A549 treated with RU486 at 1 μM for 4 hours (cell line): ENCODE data around the gene MEIG1. TPM values are rescaled to one million over a fixed set of nuclear protein-coding genes. Genes with fewer than 3 reads are reported as not detected.

ENCODE experiments used
- total RNA-seq: library from RNA; stranded (reverse); fragments of 200-300 nt; extraction: Qiagen RNA extraction; gene quantifications from 5 replicates; pipeline ENCODE4 v1.2.3, GENCODE V29; 2022; ENCODE audit warnings: low read depth

The MEIG1 gene, protein sequence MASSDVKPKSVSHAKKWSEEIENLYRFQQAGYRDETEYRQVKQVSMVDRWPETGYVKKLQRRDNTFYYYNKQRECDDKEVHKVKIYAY
- total RNA-seq = 0.69 to 2.5 TPM (median 1.1 TPM) in 5 replicates

DNA sequence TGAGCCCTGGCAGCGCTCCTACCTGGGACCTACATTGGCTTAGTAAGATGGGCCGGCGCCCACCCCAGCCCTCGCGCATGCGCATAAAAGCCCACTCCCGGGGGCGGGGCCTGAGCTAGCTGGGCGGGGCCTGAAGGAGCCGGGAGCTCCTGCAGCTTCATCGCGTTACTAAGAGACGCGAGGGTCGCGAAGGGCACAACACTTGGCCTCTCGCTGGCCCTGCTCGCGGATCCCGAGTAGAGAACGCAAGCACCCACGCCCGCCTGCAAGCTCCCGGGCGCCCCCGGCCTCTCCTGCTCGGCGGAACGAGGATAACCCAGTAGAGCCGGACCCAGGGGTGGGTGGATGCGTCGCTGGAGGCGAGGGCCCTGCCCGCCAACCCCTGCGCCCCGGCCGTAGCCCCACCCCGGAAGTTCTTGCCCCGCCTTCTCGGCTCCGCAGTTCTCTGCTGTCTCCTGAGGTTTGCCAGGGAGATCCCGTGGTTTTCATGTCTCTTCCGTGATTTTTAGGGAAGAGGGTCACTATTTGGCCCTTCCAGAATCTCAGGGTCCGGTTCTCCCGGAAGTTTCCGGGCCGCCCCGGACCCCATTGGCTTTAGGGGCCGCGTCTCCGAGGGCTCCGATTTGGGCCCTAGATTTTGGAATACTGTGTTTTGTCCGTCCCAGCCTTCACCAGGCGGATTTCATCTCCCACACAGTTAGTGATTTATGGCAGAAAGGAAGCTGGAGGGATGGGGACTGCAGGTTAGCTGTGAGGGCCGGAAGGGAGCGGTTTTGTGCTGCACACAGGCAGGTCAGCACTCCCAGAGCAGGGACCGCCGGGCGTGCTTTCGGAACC is at the start of gene MEIG1:
Gene MEIG1 (plus strand): TSS at position 168 of the 837 bp plus-strand sequence. CDS start 7,081 bp downstream, outside the sequence.

DNA sequence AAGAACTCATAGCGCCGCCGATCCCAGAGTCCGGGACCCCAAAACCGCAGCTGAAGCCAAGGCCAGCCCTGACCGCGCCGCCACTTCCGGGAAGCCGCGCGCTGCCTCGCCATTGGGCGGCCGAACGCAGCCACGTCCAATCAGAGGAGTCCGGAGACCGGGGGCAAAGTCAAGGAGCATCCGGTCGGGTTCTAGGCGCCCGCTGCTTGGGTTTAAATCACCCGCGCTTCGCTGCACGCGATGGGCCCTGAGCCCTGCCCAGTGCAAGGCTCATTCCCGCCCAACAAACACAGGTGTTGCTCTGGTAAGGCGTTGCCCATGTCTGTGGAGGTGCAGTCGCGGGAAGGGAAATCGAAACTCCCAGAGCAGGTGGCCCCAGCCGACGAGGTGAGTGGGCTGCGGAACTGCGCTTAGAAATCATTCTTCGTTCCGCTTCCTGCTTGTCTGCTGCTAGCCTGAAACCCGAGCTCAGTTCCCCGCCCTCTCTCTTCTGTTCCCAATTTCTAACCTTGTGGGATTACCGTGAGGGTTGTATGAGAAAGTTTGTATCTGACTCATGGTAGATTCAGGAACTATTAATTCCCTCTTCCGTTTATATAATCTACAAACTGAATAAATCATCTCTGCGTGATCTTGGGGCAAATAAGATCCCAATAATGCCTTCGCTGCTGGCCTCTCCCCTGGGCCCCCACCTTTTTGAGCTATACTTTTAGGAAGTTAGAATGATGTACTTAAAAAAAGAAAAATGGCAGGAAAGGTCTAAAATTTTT is 5.0 kb upstream of the MEIG1 start, which contains the start of gene DCLRE1C:
Gene DCLRE1C (minus strand): TSS at position 96 of the 770 bp plus-strand sequence. CDS start 86 bp downstream, at position 10.

Other genes with a start within 250 kb of the MEIG1 start
- gene FAM107B, start 184.5 kb upstream of the MEIG1 start, total RNA-seq = 126 to 202 TPM (median 165 TPM) in 5 replicates
- 0.28 to 1.1 TPM (median 0.88 TPM) in 5 replicates for gene CDNF, start 121.4 kb upstream of the MEIG1 start, total RNA-seq
- gene HSPA14, start 121.1 kb upstream of the MEIG1 start, total RNA-seq = 35.1 to 52.4 TPM (median 46.0 TPM) in 5 replicates
- 9.6 to 14.9 TPM (median 13.0 TPM) in 5 replicates for gene MSANTD7, start 121.1 kb upstream of the MEIG1 start, total RNA-seq
- 11.1 to 22.6 TPM (median 21.9 TPM) in 5 replicates for gene SUV39H2, start 80.5 kb upstream of the MEIG1 start, total RNA-seq
- 5.3 to 6.5 TPM (median 5.7 TPM) in 5 replicates for gene DCLRE1C, start 5.3 kb upstream of the MEIG1 start, total RNA-seq
- 0.05 TPM in 1 of 5 replicates, not detected in the others for gene OLAH, start 84.6 kb downstream of the MEIG1 start, total RNA-seq
- gene ACBD7, start 129.4 kb downstream of the MEIG1 start, total RNA-seq = 0.68 to 1.3 TPM (median 0.87 TPM) in 5 replicates
- 34.6 to 40.5 TPM (median 36.0 TPM) in 5 replicates for gene RPP38, start 138.0 kb downstream of the MEIG1 start, total RNA-seq
- 22.7 to 31.2 TPM (median 27.3 TPM) in 5 replicates for gene NMT2, start 209.3 kb downstream of the MEIG1 start, total RNA-seq